HL-60 (cell line): ENCODE data around the gene STAT5B.
A peak's percentile ranks its signal among the peaks of the same experiment; 100 is the strongest.

Experiments
- DNase-seq, 2 experiments: peaks; one replicate each; pipeline ENCODE4 v3.0.0-alpha.2; 2010 to 2020; ENCODE audit warnings: low read depth in 1 of 2, low spot score in 1 of 2
- H3K27ac ChIP-seq: fragments of 250-450 bp; sonication (Bioruptor Pico); replicated peaks from 2 replicates; pipeline ENCODE4 v1.5.1; 2020; ENCODE audit warnings: mild to moderate bottlenecking, moderate library complexity
- H3K27me3 ChIP-seq: fragments of 250-450 bp; sonication (Bioruptor Pico); 2 replicates; pipeline ENCODE4 v1.5.1; 2021; ENCODE audit warnings: mild to moderate bottlenecking, moderate library complexity; ENCODE audit not compliant: insufficient read depth, poor library complexity, severe bottlenecking
- H3K4me3 ChIP-seq: replicated peaks from 2 replicates; pipeline ENCODE4 v1.5.1; 2011; ENCODE audit warnings: mild to moderate bottlenecking, control low read depth, low read length; ENCODE audit not compliant: insufficient read depth
- CTCF ChIP-seq: IDR thresholded peaks from one replicate; pipeline ENCODE4 v1.5.1; 2011; ENCODE audit warnings: low read length, control low read depth, inconsistent platforms; ENCODE audit not compliant: insufficient read depth
- GABPA ChIP-seq: IDR thresholded peaks from 2 replicates; pipeline ENCODE4 v1.6.1; 2012; ENCODE audit warnings: low read depth
- POLR2AphosphoS5 ChIP-seq: IDR thresholded peaks from 2 replicates; pipeline ENCODE4 v1.6.1; 2012; ENCODE audit warnings: low read depth
- SPI1 ChIP-seq: IDR thresholded peaks from 2 replicates; pipeline ENCODE4 v1.6.1; 2012; ENCODE audit warnings: low read depth, mild to moderate bottlenecking, borderline replicate concordance
- TF ChIP-seq, protein P1 (sequence below): IDR thresholded peaks from 2 replicates; pipeline ENCODE4 v1.6.1; 2012; ENCODE audit warnings: low read depth; ENCODE audit not compliant: insufficient replicate concordance

Gene STAT5B

GRCh38 chr17:42178817-42179216, 97.4 kb downstream of the STAT5B start:
- H3K27ac ChIP-seq: no peak overlapping the region
- no peak for TF ChIP-seq GABPA
- no peak for TF ChIP-seq CTCF
- DNase-seq: peak; percentile 35 to 49
- H3K27me3 ChIP-seq: no peaks in the 10 kb centered on the region
- no peak overlapping the region for H3K4me3 ChIP-seq

DNA sequence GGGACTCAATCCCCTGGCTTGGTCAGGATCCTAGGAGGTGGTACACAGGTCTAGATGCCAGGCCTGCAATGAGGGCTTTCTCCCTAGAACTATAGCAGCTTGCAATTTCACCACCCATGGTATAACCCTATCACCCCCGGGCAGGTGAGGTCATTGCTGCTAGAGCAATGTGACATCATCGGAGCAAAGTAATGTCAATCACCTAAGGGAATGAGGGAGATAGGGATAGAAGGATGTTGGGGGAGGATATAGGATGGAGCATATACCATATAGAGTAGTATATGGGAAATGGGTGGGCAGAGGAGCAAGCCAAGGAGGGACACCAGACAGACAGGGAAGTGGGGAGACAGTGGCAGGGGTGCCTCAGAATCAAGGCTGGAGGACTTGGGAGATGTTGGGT, 98.5 kb downstream of the STAT5B start:
- no peak overlapping the region for H3K4me3 ChIP-seq
- no peak overlapping the region for H3K27ac ChIP-seq
- TF ChIP-seq POLR2AphosphoS5 (no peak), CTCF (no peak), SPI1 (no peak), GABPA (no peak)
- TF ChIP-seq, protein P1, sequence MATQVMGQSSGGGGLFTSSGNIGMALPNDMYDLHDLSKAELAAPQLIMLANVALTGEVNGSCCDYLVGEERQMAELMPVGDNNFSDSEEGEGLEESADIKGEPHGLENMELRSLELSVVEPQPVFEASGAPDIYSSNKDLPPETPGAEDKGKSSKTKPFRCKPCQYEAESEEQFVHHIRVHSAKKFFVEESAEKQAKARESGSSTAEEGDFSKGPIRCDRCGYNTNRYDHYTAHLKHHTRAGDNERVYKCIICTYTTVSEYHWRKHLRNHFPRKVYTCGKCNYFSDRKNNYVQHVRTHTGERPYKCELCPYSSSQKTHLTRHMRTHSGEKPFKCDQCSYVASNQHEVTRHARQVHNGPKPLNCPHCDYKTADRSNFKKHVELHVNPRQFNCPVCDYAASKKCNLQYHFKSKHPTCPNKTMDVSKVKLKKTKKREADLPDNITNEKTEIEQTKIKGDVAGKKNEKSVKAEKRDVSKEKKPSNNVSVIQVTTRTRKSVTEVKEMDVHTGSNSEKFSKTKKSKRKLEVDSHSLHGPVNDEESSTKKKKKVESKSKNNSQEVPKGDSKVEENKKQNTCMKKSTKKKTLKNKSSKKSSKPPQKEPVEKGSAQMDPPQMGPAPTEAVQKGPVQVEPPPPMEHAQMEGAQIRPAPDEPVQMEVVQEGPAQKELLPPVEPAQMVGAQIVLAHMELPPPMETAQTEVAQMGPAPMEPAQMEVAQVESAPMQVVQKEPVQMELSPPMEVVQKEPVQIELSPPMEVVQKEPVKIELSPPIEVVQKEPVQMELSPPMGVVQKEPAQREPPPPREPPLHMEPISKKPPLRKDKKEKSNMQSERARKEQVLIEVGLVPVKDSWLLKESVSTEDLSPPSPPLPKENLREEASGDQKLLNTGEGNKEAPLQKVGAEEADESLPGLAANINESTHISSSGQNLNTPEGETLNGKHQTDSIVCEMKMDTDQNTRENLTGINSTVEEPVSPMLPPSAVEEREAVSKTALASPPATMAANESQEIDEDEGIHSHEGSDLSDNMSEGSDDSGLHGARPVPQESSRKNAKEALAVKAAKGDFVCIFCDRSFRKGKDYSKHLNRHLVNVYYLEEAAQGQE: no peak
- DNase-seq: no peak
- H3K27me3 ChIP-seq: no peaks in the 10 kb centered on the region

- Histone ChIP-seq H3K4me3 (no peak overlapping the region), H3K27ac (no peak overlapping the region), H3K27me3 (no peaks in the 10 kb centered on the region)
- TF ChIP-seq POLR2AphosphoS5 (no peak), GABPA (no peak), SPI1 (no peak), CTCF (no peak)
- TF ChIP-seq, protein P1: no peak
- no peak for DNase-seq
These were observed 101.9 kb downstream of the STAT5B start for GRCh38 chr17:42174126-42174783.

DNA sequence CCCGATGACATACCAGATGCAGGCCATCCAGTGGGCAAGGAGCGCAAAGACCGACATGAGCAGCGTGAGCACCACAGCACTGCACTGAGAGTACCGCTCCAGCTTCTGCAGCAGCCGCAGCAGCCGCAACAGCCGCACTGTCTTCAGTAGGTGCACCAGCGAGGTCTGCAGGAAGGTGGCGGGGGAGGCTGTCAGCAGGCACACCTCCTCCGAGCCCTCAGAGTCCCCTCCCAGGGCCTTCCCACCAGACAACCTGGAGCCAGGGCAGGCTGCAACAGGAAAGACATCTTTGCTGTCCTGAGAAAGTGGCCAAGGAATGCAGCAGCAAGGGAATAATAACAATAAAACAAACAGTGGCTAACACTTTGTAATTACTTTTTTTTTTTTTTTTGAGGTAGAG, 104.4 kb downstream of the STAT5B start:
- no peak overlapping the region for H3K4me3 ChIP-seq
- DNase-seq: no peak
- no peak overlapping the region for H3K27ac ChIP-seq
- no peaks in the 10 kb centered on the region for H3K27me3 ChIP-seq
- TF ChIP-seq POLR2AphosphoS5 (no peak), CTCF (no peak), SPI1 (no peak), GABPA (no peak)
- TF ChIP-seq, protein P1: no peak
